Activated T-helper 9 cell treated with anti-CD3 and anti-CD28 coated beads, Interleukin-2, amount 50 U/mL, for 16 hours (primary cell): Measurements from ENCODE around the gene FBXL14.
A peak's percentile ranks its signal among the peaks of the same experiment; 100 is the strongest.

Experiments used
- DNase-seq: peaks from one replicate; pipeline ENCODE4 v3.0.0-alpha.2; 2020; ENCODE audit warnings: low read depth

FBXL14 gene

GRCh38 chr12:1594261-1595025 is at the start of gene FBXL14:
Gene FBXL14, minus strand, starts transcription at chr12:1594581. Its CDS starts 515 bp downstream, at chr12:1594066.
- peak; percentile 86 for DNase-seq

GRCh38 chr12:1643905-1644533 is 49.6 kb upstream of the FBXL14 start:
- no peak for DNase-seq

- no peak for DNase-seq
Observed at GRCh38 chr12:1643043-1643442, 48.7 kb upstream of the FBXL14 start.

GRCh38 chr12:1642513-1642912 is 48.1 kb upstream of the FBXL14 start:
- DNase-seq = no peak

- DNase-seq = no peak
Observed at GRCh38 chr12:1640328-1641234, 46.2 kb upstream of the FBXL14 start.

- no peak for DNase-seq
Observed at GRCh38 chr12:1639538-1639937, 45.2 kb upstream of the FBXL14 start.

- no peak for DNase-seq
Observed at GRCh38 chr12:1638203-1638602, 43.8 kb upstream of the FBXL14 start.

GRCh38 chr12:1635301-1636095 is 41.1 kb upstream of the FBXL14 start:
- no peak for DNase-seq

- peak; percentile 36 for DNase-seq
Observed at GRCh38 chr12:1634590-1635191, 40.3 kb upstream of the FBXL14 start.

GRCh38 chr12:1634149-1634548 is 39.8 kb upstream of the FBXL14 start:
- DNase-seq = no peak

- no peak for DNase-seq
Observed at GRCh38 chr12:1633459-1633858, 39.1 kb upstream of the FBXL14 start.

- no peak for DNase-seq
Observed at GRCh38 chr12:1632702-1633101, 38.3 kb upstream of the FBXL14 start.

GRCh38 chr12:1630827-1631591 is 36.6 kb upstream of the FBXL14 start:
- no peak for DNase-seq

- no peak for DNase-seq
Observed at GRCh38 chr12:1630133-1630826, 35.9 kb upstream of the FBXL14 start.

- DNase-seq = no peak
Observed at GRCh38 chr12:1629338-1630132, 35.2 kb upstream of the FBXL14 start.

GRCh38 chr12:1628666-1629337 is 34.4 kb upstream of the FBXL14 start, which contains the start of gene WNT5B:
Gene WNT5B, plus strand, starts transcription at chr12:1629231. Its CDS starts 2,124 bp downstream, at chr12:1631355.
- DNase-seq = no peak

- no peak for DNase-seq
Observed at GRCh38 chr12:1622406-1622805, 28.0 kb upstream of the FBXL14 start.

GRCh38 chr12:1620092-1620491 is 25.7 kb upstream of the FBXL14 start:
- no peak for DNase-seq
